SH-SY5Y (cell line): ENCODE results near the gene ZFYVE27.

Experiments
- GATA2 ChIP-seq: IDR thresholded peaks from 2 replicates; pipeline ENCODE4 v1.6.1; 2011; ENCODE audit warnings: mild to moderate bottlenecking, low read depth, low read length
- GATA3 ChIP-seq: IDR thresholded peaks from 2 replicates; pipeline ENCODE4 v1.6.1; 2011; ENCODE audit warnings: low read depth, mild to moderate bottlenecking, low read length, moderate library complexity

GRCh38 chr10:97713826-97714400, 23.0 kb upstream of the ZFYVE27 start:
- TF ChIP-seq GATA3 (no peak), GATA2 (no peak)
